A673 (cell line): Measurements from ENCODE around the gene PGP. TPM values are rescaled to one million over a fixed set of nuclear protein-coding genes. Genes with fewer than 3 reads are reported as not detected.

ENCODE experiments used
- BruUV-seq: library from RNA; stranded (reverse); fragments of 400-500 nt; replicated peaks from 2 replicates; lab custom pipeline; 2021; lab: Mats Ljungman, UMichigan
- CTCF ChIA-PET: fragments of 300-600 bp; sonication (Branson Sonifier 250); formaldehyde crosslinking; loops from one replicate; lab custom pipeline; 2022; ENCODE audit warnings: antibody characterized with exemption; lab: Charles Lee
- POLR2A ChIA-PET: fragments of 300-600 bp; sonication (Branson Sonifier 250); formaldehyde crosslinking; loops from one replicate; lab custom pipeline; 2022; ENCODE audit warnings: antibody characterized with exemption; ENCODE audit not compliant: low non-redundant PET; lab: Charles Lee
- DNase-seq: peaks from one replicate; pipeline ENCODE4 v3.0.0-alpha.2; 2015; ENCODE audit warnings: low spot score
- H3K27ac ChIP-seq: fragments of 200-600 bp; sonication (generic); 2 replicates; pipeline ENCODE4 v1.5.1; 2016; ENCODE audit warnings: mixed run types, low read depth, mild to moderate bottlenecking, mixed read lengths, antibody characterized with exemption, low read length; ENCODE audit not compliant: poor library complexity, severe bottlenecking
- H3K27me3 ChIP-seq: fragments of 200-600 bp; sonication (generic); replicated peaks from 2 replicates; pipeline ENCODE4 v1.6.1; 2017; ENCODE audit warnings: mixed run types, low read depth, mild to moderate bottlenecking, mixed read lengths, antibody characterized with exemption, low read length; ENCODE audit not compliant: insufficient read depth, poor library complexity
- H3K36me3 ChIP-seq: fragments of 200-600 bp; sonication (generic); 2 replicates; pipeline ENCODE4 v1.6.1; 2016; ENCODE audit warnings: mixed run types, mild to moderate bottlenecking, mixed read lengths, antibody characterized with exemption, low read length; ENCODE audit not compliant: insufficient read depth, poor library complexity, severe bottlenecking
- H3K4me1 ChIP-seq: fragments of 200-600 bp; sonication (generic); 2 replicates; pipeline ENCODE4 v1.6.1; 2017; ENCODE audit warnings: mixed run types, mild to moderate bottlenecking, mixed read lengths, antibody characterized with exemption, low read length; ENCODE audit not compliant: insufficient read depth, poor library complexity, severe bottlenecking
- H3K4me3 ChIP-seq: fragments of 200-600 bp; sonication (generic); 2 replicates; pipeline ENCODE4 v1.5.1; 2016; ENCODE audit warnings: low read depth, mixed run types, mild to moderate bottlenecking, mixed read lengths, low read length; ENCODE audit not compliant: poor library complexity, severe bottlenecking
- H3K9me3 ChIP-seq: fragments of 200-600 bp; sonication (generic); 2 replicates; pipeline ENCODE4 v1.6.1; 2016; ENCODE audit warnings: mixed run types, low read depth, mild to moderate bottlenecking, mixed read lengths, antibody characterized with exemption, low read length; ENCODE audit not compliant: poor library complexity, severe bottlenecking
- CTCF ChIP-seq: fragments of 300-800, 200-600 bp; sonication (generic); conservative IDR thresholded peaks from 2 replicates; pipeline ENCODE4 v1.5.1; 2017; ENCODE audit warnings: low read depth, mild to moderate bottlenecking, antibody characterized with exemption, low read length, moderate library complexity, mixed read lengths
- EZH2 ChIP-seq: fragments of 200-600 bp; sonication (generic); IDR thresholded peaks from 2 replicates; pipeline ENCODE4 v1.6.1; 2017; ENCODE audit warnings: borderline replicate concordance, low read depth, mild to moderate bottlenecking, mixed read lengths, antibody characterized with exemption, low read length; ENCODE audit not compliant: poor library complexity, severe bottlenecking
- intact Hi-C: fragments of 100-400 bp; cut with micrococcal nuclease; formaldehyde crosslinking; loops from one replicate; pipeline ENCODE4 v1.10.0; 2022; ENCODE audit not compliant: unreplicated experiment
- total RNA-seq: library from RNA; stranded (reverse); gene quantifications from 2 replicates; pipeline ENCODE4 v1.2.3, GENCODE V29; 2021

Gene PGP
- total RNA-seq, 1 experiment from 2014 or later = 26.5 TPM

- H3K27me3 ChIP-seq = no peaks in the 10 kb centered on the region
- ChIA-PET POLR2A (interaction anchor here (0.5 to 0.6 kb wide), 2 partner anchors 107 to 591 kb away, joined by 7 to 8 read pairs; no protein-coding TSS in a partner anchor), CTCF (no interaction called here)
- intact Hi-C loops = no loop called here
- no peak overlapping the region for H3K27ac ChIP-seq
- peaks cover 6% of the 10 kb centered on the region for H3K36me3 ChIP-seq
- no peaks in the 10 kb centered on the region for H3K9me3 ChIP-seq
- TF ChIP-seq EZH2 = no peak
- TF ChIP-seq CTCF = no peak
- H3K4me1 ChIP-seq = peaks cover 27% of the 10 kb centered on the region
- no TSS peak for BruUV-seq
- no peak overlapping the region for H3K4me3 ChIP-seq
- no peak for DNase-seq
These were observed 52.7 kb downstream of the PGP start for GRCh38 chr16:2161911-2162310.

Other genes with a start within 250 kb of the PGP start
- not detected in 2 replicates for gene RNF151, start 248.0 kb downstream of the PGP start, total RNA-seq
- 58.4 and 64.1 TPM in 2 replicates for gene TBL3, start 242.8 kb downstream of the PGP start, total RNA-seq
- 0.90 and 1.2 TPM in 2 replicates for gene NOXO1, start 233.4 kb downstream of the PGP start, total RNA-seq
- gene GFER, start 230.6 kb downstream of the PGP start, total RNA-seq = 26.2 and 27.4 TPM in 2 replicates
- 1.4 and 2.3 TPM in 2 replicates for gene SYNGR3, start 224.9 kb downstream of the PGP start, total RNA-seq
- gene ZNF598, start 205.0 kb downstream of the PGP start, total RNA-seq = 68.0 and 75.8 TPM in 2 replicates
- 96.5 and 105 TPM in 2 replicates for gene NPW, start 195.1 kb downstream of the PGP start, total RNA-seq
- 19.5 and 26.4 TPM in 2 replicates for gene NHERF2, start 187.9 kb downstream of the PGP start, total RNA-seq
- gene NTHL1, start 167.0 kb downstream of the PGP start, total RNA-seq = 51.6 and 65.4 TPM in 2 replicates
- 125 and 155 TPM in 2 replicates for gene TSC2, start 166.9 kb downstream of the PGP start, total RNA-seq
- 121 and 141 TPM in 2 replicates for gene PKD1, start 78.9 kb downstream of the PGP start, total RNA-seq
- 0.49 and 1.7 TPM in 2 replicates for gene RAB26, start 66.2 kb downstream of the PGP start, total RNA-seq
- gene TRAF7, start 59.1 kb downstream of the PGP start, total RNA-seq = 96.7 and 97.4 TPM in 2 replicates
- gene CASKIN1, start 18.2 kb downstream of the PGP start, total RNA-seq = 1.1 and 3.8 TPM in 2 replicates
- gene MLST8, start 9.4 kb downstream of the PGP start, total RNA-seq = 58.3 and 58.8 TPM in 2 replicates
- gene BRICD5, start 4.0 kb downstream of the PGP start, total RNA-seq = 16.0 and 18.6 TPM in 2 replicates
- gene E4F1, start 8.8 kb upstream of the PGP start, total RNA-seq = 36.0 and 41.6 TPM in 2 replicates
- 2.7 and 3.1 TPM in 2 replicates for gene DNASE1L2, start 21.6 kb upstream of the PGP start, total RNA-seq
- 55.3 and 83.6 TPM in 2 replicates for gene ECI1, start 36.7 kb upstream of the PGP start, total RNA-seq
- gene RNPS1, start 53.3 kb upstream of the PGP start, total RNA-seq = 345 and 365 TPM in 2 replicates
- 9.0 and 13.7 TPM in 2 replicates for gene ABCA3, start 125.9 kb upstream of the PGP start, total RNA-seq
- 71.7 and 76.1 TPM in 2 replicates for gene CCNF, start 214.6 kb upstream of the PGP start, total RNA-seq
- gene TEDC2, start 245.3 kb upstream of the PGP start, total RNA-seq = 48.5 and 51.9 TPM in 2 replicates